Measurements from ENCODE around the gene HCN2. TPM values are rescaled to one million over a fixed set of nuclear protein-coding genes. Genes with fewer than 3 reads are reported as not detected.

Gene HCN2
- total and polyA plus RNA-seq, 2 of the 8 experiments (the other 6 are each of a cell fraction or from before 2014, with no cell fraction given), result 1.0 to 4.0 TPM

GRCh38 chr19:601790-602189 is 12.1 kb downstream of the HCN2 start (continued):
- TF ChIP-seq ATF3 (IDR thresholded peaks at IDR 0.05; ENCODE audit: insufficient read depth, low read depth, low read length) (no peak), KDM1A (IDR thresholded peaks at IDR 0.05; ENCODE audit: borderline replicate concordance, low read length) (no peak), HDAC6 (IDR thresholded peaks at IDR 0.05; ENCODE audit: low read depth, low read length) (no peak)
